ENCODE measurements around the gene U2AF2.

- TF ChIP-seq CTCF (IDR thresholded peaks at IDR 0.05), result no peak
- TF ChIP-seq POLR2A (IDR thresholded peaks at IDR 0.05), result no peak
These were observed 28.5 kb upstream of the U2AF2 start for GRCh38 chr19:55626350-55626749.
